HCT116 (cell line): Measurements from ENCODE around the gene STAT2. TPM values are rescaled to one million over a fixed set of nuclear protein-coding genes. Genes with fewer than 3 reads are reported as not detected.

Source experiments
- ATAC-seq: fragments of 200-7000 bp; cut with Tn5 transposase; 2 replicates; pipeline ENCODE4 v1.9.1; 2020; ENCODE audit warnings: mild to moderate bottlenecking, moderate library complexity
- BruUV-seq: library from RNA; stranded (reverse); fragments of 400-500 nt; replicated peaks from 2 replicates; lab custom pipeline; 2021; lab: Mats Ljungman, UMichigan
- CTCF ChIA-PET: fragments of 300-600 bp; sonication (Branson Sonifier 250); formaldehyde crosslinking; loops from one replicate; lab custom pipeline; 2021; ENCODE audit warnings: antibody characterized with exemption; lab: Charles Lee
- POLR2A ChIA-PET: fragments of 300-600, 350-600 bp; sonication (Branson Sonifier 250); formaldehyde crosslinking; loops from one replicate; lab custom pipeline; 2021; ENCODE audit warnings: antibody characterized with exemption; lab: Charles Lee
- RAD21 ChIA-PET, 2 experiments: fragments of 300-600 bp; sonication (Branson Sonifier 250); formaldehyde crosslinking; loops; one replicate each; lab custom pipeline; 2023; ENCODE audit warnings: low total read pairs in 2 of 2; ENCODE audit not compliant: uncharacterized antibody in 2 of 2, unreplicated experiment in 2 of 2, low non-redundant PET in 1 of 2; lab: Charles Lee
- DNase-seq: peaks from one replicate; pipeline ENCODE4 v3.0.0-alpha.2; 2010; ENCODE audit warnings: low read depth, low spot score
- H2AFZ ChIP-seq: fragments of 200-600 bp; shearing (Covaris generic), sonication (generic); 2 replicates; pipeline ENCODE4 v1.6.1; 2017; ENCODE audit warnings: low read depth, mixed run types, mixed read lengths, antibody characterized with exemption, low read length; ENCODE audit not compliant: poor library complexity, severe bottlenecking
- H3K27ac ChIP-seq: 2 replicates; pipeline ENCODE4 v1.5.1; 2012; ENCODE audit warnings: low read depth, low read length
- H3K27me3 ChIP-seq: fragments of 200-600 bp; sonication (generic); 2 replicates; pipeline ENCODE4 v1.6.1; 2016; ENCODE audit warnings: mixed run types, low read length, mixed read lengths; ENCODE audit not compliant: insufficient read depth
- H3K36me3 ChIP-seq, 2 experiments: fragments of 200-500 bp in 1 of 2; fragments of 200-600 bp in 1 of 2; sonication (Bioruptor generic) in 1 of 2; sonication (generic) in 1 of 2; 2 replicates each; pipeline versions ENCODE4 v1.5.1 to v1.6.1; 2014 to 2016; ENCODE audit warnings: low read length in 2 of 2, inconsistent platforms in 1 of 2, mixed read lengths in 1 of 2, mixed run types in 1 of 2; ENCODE audit not compliant: insufficient read depth in 2 of 2, control insufficient read depth in 1 of 2
- H3K4me1 ChIP-seq, 2 experiments: fragments of 200-600 bp in 1 of 2; sonication (generic) in 1 of 2; 2 replicates each; pipeline versions ENCODE4 v1.5.1 to v1.6.1; 2012 to 2017; ENCODE audit warnings: low read length in 2 of 2, inconsistent platforms in 1 of 2, mild to moderate bottlenecking in 1 of 2, mixed read lengths in 1 of 2, mixed run types in 1 of 2, moderate library complexity in 1 of 2; ENCODE audit not compliant: insufficient read depth in 2 of 2, control insufficient read depth in 1 of 2
- H3K4me2 ChIP-seq: fragments of 200-600 bp; sonication (generic); 2 replicates; pipeline ENCODE4 v1.6.1; 2017; ENCODE audit warnings: mixed run types, low read length, mixed read lengths
- H3K4me3 ChIP-seq, 2 experiments: fragments of 200-600 bp in 1 of 2; sonication (generic) in 1 of 2; replicated peaks in 1 of 2; 2 replicates each; pipeline ENCODE4 v1.5.1; 2011 to 2016; ENCODE audit warnings: low read length in 2 of 2, control low read depth in 1 of 2, low read depth in 1 of 2, mild to moderate bottlenecking in 1 of 2, mixed read lengths in 1 of 2, mixed run types in 1 of 2
- H3K79me2 ChIP-seq: fragments of 200-600 bp; sonication (generic); 2 replicates; pipeline ENCODE4 v1.6.1; 2017; ENCODE audit warnings: mild to moderate bottlenecking, mixed run types, low read length, moderate library complexity, mixed read lengths; ENCODE audit not compliant: insufficient read depth
- H3K9ac ChIP-seq: fragments of 200-600 bp; sonication (generic); 2 replicates; pipeline ENCODE4 v1.6.1; 2016; ENCODE audit warnings: low read length, mixed read lengths
- H3K9me2 ChIP-seq: fragments of 200-600 bp; sonication (generic), shearing (Covaris generic); 2 replicates; pipeline ENCODE4 v1.6.1; 2017; ENCODE audit warnings: mixed run types, mild to moderate bottlenecking, moderate library complexity; ENCODE audit not compliant: insufficient read depth
- H3K9me3 ChIP-seq, 2 experiments: fragments of 200-500 bp in 1 of 2; fragments of 200-600 bp in 1 of 2; sonication (Bioruptor generic) in 1 of 2; sonication (generic) in 1 of 2; 2 replicates each; pipeline ENCODE4 v1.6.1; 2014 to 2017; ENCODE audit warnings: low read length in 2 of 2, mixed read lengths in 2 of 2, inconsistent platforms in 1 of 2, low read depth in 1 of 2, mild to moderate bottlenecking in 1 of 2, mixed run types in 1 of 2, moderate library complexity in 1 of 2; ENCODE audit not compliant: control insufficient read depth in 1 of 2, insufficient read depth in 1 of 2
- H4K20me1 ChIP-seq: fragments of 200-600 bp; sonication (generic), shearing (Covaris generic); 2 replicates; pipeline ENCODE4 v1.6.1; 2017; ENCODE audit warnings: mixed run types, mild to moderate bottlenecking, moderate library complexity; ENCODE audit not compliant: insufficient read depth
- CBX3 ChIP-seq: IDR thresholded peaks from 2 replicates; pipeline ENCODE4 v1.6.1; 2012; ENCODE audit warnings: low read depth
- CEBPB ChIP-seq: IDR thresholded peaks from 2 replicates; pipeline ENCODE4 v1.6.1; 2012; ENCODE audit warnings: low read depth
- EGR1 ChIP-seq: IDR thresholded peaks from 2 replicates; pipeline ENCODE4 v1.6.1; 2012; ENCODE audit warnings: low read depth
- EZH2 ChIP-seq: fragments of 200-600 bp; sonication (generic); IDR thresholded peaks from 2 replicates; pipeline ENCODE4 v1.6.1; 2017; ENCODE audit warnings: antibody characterized with exemption, mixed run types
- FOSL1 ChIP-seq: IDR thresholded peaks from 2 replicates; pipeline ENCODE4 v1.6.1; 2012; ENCODE audit warnings: low read depth
- REST ChIP-seq: IDR thresholded peaks from 2 replicates; pipeline ENCODE4 v1.6.1; 2012; ENCODE audit warnings: low read depth
- SIN3A ChIP-seq: IDR thresholded peaks from 2 replicates; pipeline ENCODE4 v1.6.1; 2012; ENCODE audit warnings: low read depth
- SRF ChIP-seq: IDR thresholded peaks from 2 replicates; pipeline ENCODE4 v1.6.1; 2012; ENCODE audit warnings: low read depth
- intact Hi-C: fragments of 100-400 bp; cut with micrococcal nuclease; formaldehyde crosslinking; loops from 2 replicates; pipeline ENCODE4 v1.10.0; 2022
- total RNA-seq: library from RNA; stranded (reverse); gene quantifications from one replicate; pipeline ENCODE4 v1.2.1, GENCODE V29; 2021; ENCODE audit not compliant: unreplicated experiment
- TF ChIP-seq, protein P1 (sequence below), 3 experiments: fragments of 200-600 bp in 1 of 3; sonication (generic) in 1 of 3; IDR thresholded peaks in 2 of 3; conservative IDR thresholded peaks in 1 of 3; 2 replicates each; pipeline ENCODE4 v1.5.1; 2012 to 2017; ENCODE audit warnings: low read depth in 2 of 3, low read length in 2 of 3, antibody characterized with exemption in 1 of 3, borderline replicate concordance in 1 of 3, control low read depth in 1 of 3, mild to moderate bottlenecking in 1 of 3, mixed read lengths in 1 of 3, mixed run types in 1 of 3, moderate library complexity in 1 of 3; ENCODE audit not compliant: insufficient read depth in 1 of 3

STAT2 gene
- total RNA-seq, 1 experiment from 2014 or later = 53.1 TPM

- POLR2A ChIA-PET = interaction anchor here (0.9 kb wide), 1 partner anchor 27 kb away, joined by 3 read pairs; the partner anchor contains the start of gene STAT2
- no peaks in the 10 kb centered on the region for H3K36me3 ChIP-seq
- BruUV-seq = no TSS peak
- H2AFZ ChIP-seq = peak overlapping the region; percentile 16
- peak overlapping the region; percentile 9; the same call in 1 of the 2 replicates for H3K4me2 ChIP-seq
- no peaks in the 10 kb centered on the region for H3K79me2 ChIP-seq
- no peaks in the 10 kb centered on the region for H3K9me2 ChIP-seq
- H3K9me3 ChIP-seq = no peaks in the 10 kb centered on the region
- no peak for ATAC-seq
- DNase-seq = no peak
- intact Hi-C loops = no loop called here
- no peak overlapping the region for H3K27ac ChIP-seq
- H4K20me1 ChIP-seq = no peaks in the 10 kb centered on the region
- no peaks in the 10 kb centered on the region for H3K27me3 ChIP-seq
- CTCF ChIA-PET = interaction anchor here (1.2 kb wide), 1 partner anchor 77 kb away, joined by 4 read pairs; no protein-coding TSS in a partner anchor
- no peak overlapping the region for H3K4me3 ChIP-seq
- TF ChIP-seq FOSL1 = no peak
- TF ChIP-seq SIN3A = no peak
- no peak for TF ChIP-seq SRF
- TF ChIP-seq EZH2 = no peak
- no peak for TF ChIP-seq CEBPB
- no peak for TF ChIP-seq EGR1
- TF ChIP-seq CBX3 = no peak
- TF ChIP-seq, protein P1, sequence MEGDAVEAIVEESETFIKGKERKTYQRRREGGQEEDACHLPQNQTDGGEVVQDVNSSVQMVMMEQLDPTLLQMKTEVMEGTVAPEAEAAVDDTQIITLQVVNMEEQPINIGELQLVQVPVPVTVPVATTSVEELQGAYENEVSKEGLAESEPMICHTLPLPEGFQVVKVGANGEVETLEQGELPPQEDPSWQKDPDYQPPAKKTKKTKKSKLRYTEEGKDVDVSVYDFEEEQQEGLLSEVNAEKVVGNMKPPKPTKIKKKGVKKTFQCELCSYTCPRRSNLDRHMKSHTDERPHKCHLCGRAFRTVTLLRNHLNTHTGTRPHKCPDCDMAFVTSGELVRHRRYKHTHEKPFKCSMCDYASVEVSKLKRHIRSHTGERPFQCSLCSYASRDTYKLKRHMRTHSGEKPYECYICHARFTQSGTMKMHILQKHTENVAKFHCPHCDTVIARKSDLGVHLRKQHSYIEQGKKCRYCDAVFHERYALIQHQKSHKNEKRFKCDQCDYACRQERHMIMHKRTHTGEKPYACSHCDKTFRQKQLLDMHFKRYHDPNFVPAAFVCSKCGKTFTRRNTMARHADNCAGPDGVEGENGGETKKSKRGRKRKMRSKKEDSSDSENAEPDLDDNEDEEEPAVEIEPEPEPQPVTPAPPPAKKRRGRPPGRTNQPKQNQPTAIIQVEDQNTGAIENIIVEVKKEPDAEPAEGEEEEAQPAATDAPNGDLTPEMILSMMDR (IDR thresholded peaks at IDR 0.05 in 2 of 3, conservative IDR thresholded peaks at IDR 0.05 in 1 of 3; ENCODE audit: borderline replicate concordance in 1 of 3, insufficient read depth in 1 of 3, low read depth in 2 of 3, low read length in 2 of 3) = no peak
- TF ChIP-seq REST = no peak
- no peak overlapping the region for H3K9ac ChIP-seq
- peaks cover 0 to 16% of the 10 kb centered on the region in 2 experiments; a peak in 2 of 4 replicates for H3K4me1 ChIP-seq
- RAD21 ChIA-PET = no interaction called here
Observed at GRCh38 chr12:56387152-56387736, 27.3 kb upstream of the STAT2 start.
